Measurements from ENCODE around the gene LOC128125822.
"Not testable (repeated sequence)": the region's sequence is repeated elsewhere in the genome, so short reads cannot be mapped to it uniquely, and the experiment has no call there.

Gene LOC128125822

GRCh38 chr6:63572044-63572746 lies at the start of gene LOC128125822, which contains the start of gene PTP4A1:
LOC128125822 (plus strand) TSS chr6:63572480.
PTP4A1 (plus strand) TSS chr6:63572480; CDS start chr6:63576881, 4,401 bp downstream.
- ATAC-seq (peak; percentile 79), DNase-seq (peak; percentile 98)
- intact Hi-C loops (cut with DNase I, micrococcal nuclease) = loop anchor here in 1 of 2 donors (10.0 kb wide), 1 partner anchor 217 kb away; no protein-coding TSS in a partner anchor

DNA sequence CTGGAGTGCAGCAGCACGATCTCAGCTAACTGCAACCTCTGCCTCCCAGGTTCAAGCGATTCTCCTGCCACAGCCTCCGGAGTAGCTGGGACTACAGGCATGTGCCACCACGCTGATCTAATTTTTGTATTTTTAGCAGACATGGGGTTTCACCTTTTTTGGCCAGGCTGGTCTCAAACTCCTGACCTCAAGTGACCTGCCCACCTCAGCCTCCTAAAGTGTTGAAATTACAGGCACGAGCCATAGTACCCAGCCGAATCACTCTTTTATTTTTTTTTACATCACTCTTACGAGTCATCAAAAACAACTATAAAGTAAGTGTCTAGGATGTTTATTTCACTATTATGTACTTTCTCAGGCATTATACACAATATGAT lies 49.4 kb upstream of the LOC128125822 start:
- DNase-seq; ATAC-seq; intact Hi-C loops (cut with DNase I, micrococcal nuclease): not testable (repeated sequence)

GRCh38 chr6:63523630-63524029 lies 48.6 kb upstream of the LOC128125822 start:
- intact Hi-C loops (cut with DNase I, micrococcal nuclease) = no loop called here
- ATAC-seq = no peak
- no peak for DNase-seq

DNA sequence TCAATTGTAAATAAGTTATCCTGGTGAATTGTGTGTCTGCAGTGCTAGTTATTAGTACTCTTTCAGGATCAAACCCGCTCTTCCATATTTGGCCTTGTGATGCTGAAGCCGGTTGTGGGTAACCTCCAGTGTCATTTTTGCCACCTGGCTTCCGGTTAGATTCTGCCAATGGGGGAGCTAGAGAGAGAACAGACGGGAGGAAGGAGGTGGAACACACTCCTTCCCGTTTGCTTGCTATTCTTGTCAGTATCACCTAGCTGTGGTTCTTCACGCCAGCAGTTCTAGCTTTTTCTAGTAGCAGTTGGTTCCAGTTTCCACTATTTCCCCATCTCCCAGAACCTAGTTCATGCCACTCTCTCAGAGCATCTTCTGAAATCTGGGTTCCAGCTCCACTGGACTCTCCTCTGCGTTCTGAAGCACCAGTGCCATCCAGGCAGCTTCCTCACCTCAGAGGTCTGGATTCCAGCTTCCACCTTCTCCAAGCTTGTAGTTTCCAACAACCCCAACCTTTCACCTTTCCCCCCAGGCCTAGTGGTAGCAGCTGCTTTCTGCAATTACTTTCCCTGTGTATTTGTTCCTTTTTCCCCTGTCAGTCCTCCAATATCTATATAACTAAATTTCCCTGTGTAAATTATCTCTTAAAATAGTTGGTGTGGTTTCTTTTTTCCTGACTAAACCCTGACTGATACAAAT lies 46.9 kb upstream of the LOC128125822 start:
- intact Hi-C loops (cut with DNase I, micrococcal nuclease) = no loop called here
- DNase-seq (no peak), ATAC-seq (no peak)

- ATAC-seq (no peak), DNase-seq (no peak)
- intact Hi-C loops (cut with DNase I, micrococcal nuclease) = no loop called here
Measured at GRCh38 chr6:63526931-63527330, 45.3 kb upstream of the LOC128125822 start.

GRCh38 chr6:63527658-63528514 lies 44.4 kb upstream of the LOC128125822 start:
- ATAC-seq = peak; percentile 95
- intact Hi-C loops (cut with DNase I, micrococcal nuclease) = no loop called here
- peak; percentile 46 to 76 for DNase-seq

GRCh38 chr6:63529498-63529897 lies 42.8 kb upstream of the LOC128125822 start:
- DNase-seq (no peak), ATAC-seq (no peak)
- intact Hi-C loops (cut with DNase I, micrococcal nuclease) = no loop called here

DNA sequence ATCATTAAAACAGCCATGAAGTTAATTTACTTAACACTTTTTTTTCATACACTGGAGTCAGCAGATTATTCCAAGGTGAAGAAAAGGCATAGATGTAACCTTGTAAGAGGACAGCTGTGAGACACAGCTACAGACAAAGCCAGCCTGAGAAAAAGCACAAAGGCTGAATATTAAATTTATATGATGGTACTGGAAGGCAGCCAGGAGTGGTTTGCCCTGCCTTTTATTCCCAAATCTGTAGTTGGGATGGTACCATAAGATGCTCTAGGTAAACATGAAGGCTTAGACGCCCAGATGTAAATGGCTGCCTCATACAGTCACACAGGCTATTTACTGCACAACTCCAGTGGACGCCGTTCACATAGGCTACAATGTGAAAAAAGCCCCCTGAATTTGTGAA lies 42.1 kb upstream of the LOC128125822 start:
- no peak for ATAC-seq
- intact Hi-C loops (cut with DNase I, micrococcal nuclease) = no loop called here

GRCh38 chr6:63530991-63531390 lies 41.3 kb upstream of the LOC128125822 start:
- ATAC-seq = no peak
- intact Hi-C loops (cut with DNase I, micrococcal nuclease) = no loop called here
- DNase-seq = no peak

More for the DNA sequence above, 42.1 kb upstream of the LOC128125822 start:
- DNase-seq = no peak

- DNase-seq = no peak
- intact Hi-C loops (cut with DNase I, micrococcal nuclease) = no loop called here
- no peak for ATAC-seq
Measured at GRCh38 chr6:63533026-63533425, 39.3 kb upstream of the LOC128125822 start.

DNA sequence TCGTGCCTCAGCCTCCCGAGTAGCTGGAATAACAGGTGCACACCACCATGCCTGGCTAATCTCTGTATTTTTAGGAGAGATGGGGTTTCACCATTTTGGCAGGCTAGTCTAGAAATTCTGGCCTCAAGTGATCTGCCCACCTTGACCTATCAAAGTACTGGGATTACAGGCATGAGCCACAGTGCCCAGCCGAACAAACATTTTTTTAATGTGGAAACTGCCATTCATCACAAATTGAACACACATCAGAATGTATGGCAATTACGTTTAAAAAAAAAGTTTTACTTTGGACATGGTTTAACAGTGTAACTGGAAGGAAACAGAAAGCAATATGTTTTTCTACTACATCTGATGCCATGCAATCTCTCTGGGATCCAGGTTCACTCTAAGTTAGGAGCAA lies 38.3 kb upstream of the LOC128125822 start:
- intact Hi-C loops (cut with DNase I, micrococcal nuclease) = no loop called here
- DNase-seq (no peak), ATAC-seq (no peak)

DNA sequence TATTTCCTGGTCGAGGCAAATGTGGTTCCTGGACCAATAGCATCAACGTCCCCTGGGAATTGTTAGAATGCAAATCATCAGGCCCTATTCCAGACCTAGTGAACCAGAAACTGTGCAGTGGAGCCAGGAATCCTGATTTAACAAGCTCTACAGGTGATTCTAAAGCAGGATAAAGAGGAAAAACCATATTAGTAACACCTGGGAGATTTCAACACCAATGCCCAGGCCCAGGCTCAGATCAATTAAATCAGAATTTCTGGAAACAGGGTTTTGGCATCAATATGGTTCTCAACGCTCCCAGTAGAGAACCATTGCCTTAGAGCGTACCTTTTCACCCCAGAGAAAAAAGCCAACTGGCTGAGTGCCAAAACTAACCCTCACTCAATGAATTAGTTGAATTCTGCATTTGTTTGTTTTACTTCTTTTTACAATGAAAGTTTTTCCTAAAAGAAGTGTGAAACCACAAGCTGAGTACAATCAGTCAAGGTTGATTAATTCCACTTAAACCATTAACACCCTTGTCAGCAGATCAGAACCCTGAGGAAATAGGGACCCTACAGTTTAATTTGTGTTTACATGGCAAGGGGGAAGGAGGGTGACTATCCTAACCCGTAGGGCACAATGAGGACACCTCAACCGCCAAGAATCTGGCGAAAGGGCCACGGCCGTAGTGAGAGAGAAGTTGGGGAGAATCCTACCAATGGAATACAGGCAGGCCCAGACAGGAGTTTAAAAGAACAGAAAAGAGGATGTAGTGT lies 34.9 kb upstream of the LOC128125822 start:
- DNase-seq (no peak), ATAC-seq (no peak)
- intact Hi-C loops (cut with DNase I, micrococcal nuclease) = no loop called here

DNA sequence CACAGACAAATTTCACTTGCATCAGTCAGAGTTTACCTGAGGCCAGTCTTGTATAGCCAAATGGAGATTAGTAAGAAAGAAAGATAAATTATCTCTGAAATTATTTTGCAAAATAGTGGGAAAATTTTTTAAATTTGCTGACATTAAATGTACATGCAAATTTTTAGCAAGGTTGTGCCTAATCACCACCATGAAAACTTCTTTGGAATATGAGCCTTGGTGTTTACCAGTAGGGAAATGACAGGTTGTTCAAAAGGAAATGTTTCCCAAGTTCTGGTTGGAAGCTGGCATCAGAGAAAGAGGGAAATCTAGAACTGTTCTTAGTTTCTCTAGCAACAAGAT lies 34.4 kb upstream of the LOC128125822 start:
- intact Hi-C loops (cut with DNase I, micrococcal nuclease) = no loop called here
- no peak for ATAC-seq
- no peak for DNase-seq

GRCh38 chr6:63538550-63538949 lies 33.7 kb upstream of the LOC128125822 start:
- intact Hi-C loops (cut with DNase I, micrococcal nuclease) = no loop called here
- no peak for DNase-seq
- ATAC-seq = peak; percentile 48

GRCh38 chr6:63543001-63543400 lies 29.3 kb upstream of the LOC128125822 start:
- intact Hi-C loops (cut with DNase I, micrococcal nuclease) = no loop called here
- DNase-seq (no peak), ATAC-seq (no peak)

GRCh38 chr6:63543982-63544381 lies 28.3 kb upstream of the LOC128125822 start:
- no peak for ATAC-seq
- no peak for DNase-seq
- intact Hi-C loops (cut with DNase I, micrococcal nuclease) = no loop called here

DNA sequence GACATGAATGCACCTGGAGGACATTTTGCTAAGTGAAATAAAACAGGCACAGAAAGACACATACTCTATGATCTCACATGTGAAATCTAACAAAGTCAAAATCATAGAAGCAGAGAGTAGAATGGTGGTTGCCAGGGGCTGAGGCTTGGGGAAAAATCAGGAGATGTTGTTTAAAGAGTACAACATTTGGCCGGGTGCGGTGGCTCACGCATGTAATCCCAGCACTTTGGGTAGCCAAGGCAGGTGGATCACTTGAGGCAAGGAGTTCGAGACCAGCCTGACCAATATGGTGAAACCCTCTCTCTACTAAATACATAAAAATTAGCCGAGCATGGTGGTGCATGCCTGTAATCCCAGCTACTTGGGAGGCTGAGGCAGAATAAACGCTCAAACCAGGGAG lies 26.0 kb upstream of the LOC128125822 start:
- intact Hi-C loops (cut with DNase I, micrococcal nuclease) = no loop called here
- no peak for DNase-seq
- ATAC-seq = no peak

GRCh38 chr6:63546697-63547096 lies 25.6 kb upstream of the LOC128125822 start:
- no peak for ATAC-seq
- intact Hi-C loops (cut with DNase I, micrococcal nuclease) = no loop called here
- DNase-seq = no peak

DNA sequence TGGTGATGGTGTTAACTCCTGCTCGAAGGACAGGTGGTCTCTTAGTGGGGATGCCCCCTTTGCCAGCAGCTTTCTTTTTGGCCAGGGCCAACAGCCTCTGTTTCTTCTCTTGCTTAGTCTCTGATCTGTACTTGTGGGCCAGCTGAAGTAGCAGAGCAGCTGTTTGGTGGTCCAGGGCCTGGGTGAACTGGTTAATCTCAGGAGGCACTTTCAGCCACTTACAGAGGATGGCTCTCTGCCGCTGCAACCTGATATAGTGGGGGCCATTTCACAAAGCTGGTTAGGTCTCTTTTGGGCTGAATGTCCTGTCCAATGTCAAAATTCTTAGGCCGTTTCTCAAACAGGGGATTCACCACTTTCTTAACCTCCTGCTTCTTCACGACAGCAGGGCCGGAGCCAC lies 23.2 kb upstream of the LOC128125822 start:
- DNase-seq = no peak
- intact Hi-C loops (cut with DNase I, micrococcal nuclease) = no loop called here

More for the DNA sequence above, 23.2 kb upstream of the LOC128125822 start:
- ATAC-seq = no peak

Measured in left colon (tissue), 2 donors.